ENCODE results near the gene LDLRAD4.

LDLRAD4 gene

DNA sequence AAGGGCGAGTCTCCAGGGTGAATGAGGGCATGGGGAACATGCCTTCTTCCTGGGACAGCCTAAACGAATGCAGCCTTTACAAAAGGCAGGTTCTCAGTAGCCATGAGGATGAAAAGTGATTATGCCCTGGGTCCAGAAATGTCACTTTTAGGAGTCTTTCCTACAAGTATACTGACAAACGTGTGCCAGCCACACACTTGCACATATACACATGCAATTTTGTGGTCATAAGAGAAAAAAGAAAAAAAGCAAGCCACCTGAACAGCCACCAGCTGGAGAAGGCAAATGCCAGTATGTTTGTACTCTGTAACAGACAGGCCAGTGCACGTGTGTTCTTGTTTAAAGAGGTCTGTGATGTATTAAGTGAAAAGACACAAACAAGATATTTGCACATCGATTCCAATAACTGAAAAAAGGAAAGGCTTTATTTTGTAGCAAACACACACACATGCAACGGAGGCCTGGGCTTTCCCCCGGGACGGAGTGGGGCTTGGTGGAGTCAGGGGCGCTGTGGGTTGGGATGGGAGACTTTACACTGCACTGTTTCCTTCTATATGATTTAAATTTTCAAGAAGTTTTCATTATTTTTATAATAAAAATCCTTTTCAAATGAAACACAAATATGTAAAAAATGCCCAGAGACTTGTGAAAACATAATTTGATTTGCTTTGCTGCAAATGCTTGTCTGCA, 399.4 kb downstream of the LDLRAD4 start:
- DNase-seq (ENCODE audit: low read depth) = no peak

DNA sequence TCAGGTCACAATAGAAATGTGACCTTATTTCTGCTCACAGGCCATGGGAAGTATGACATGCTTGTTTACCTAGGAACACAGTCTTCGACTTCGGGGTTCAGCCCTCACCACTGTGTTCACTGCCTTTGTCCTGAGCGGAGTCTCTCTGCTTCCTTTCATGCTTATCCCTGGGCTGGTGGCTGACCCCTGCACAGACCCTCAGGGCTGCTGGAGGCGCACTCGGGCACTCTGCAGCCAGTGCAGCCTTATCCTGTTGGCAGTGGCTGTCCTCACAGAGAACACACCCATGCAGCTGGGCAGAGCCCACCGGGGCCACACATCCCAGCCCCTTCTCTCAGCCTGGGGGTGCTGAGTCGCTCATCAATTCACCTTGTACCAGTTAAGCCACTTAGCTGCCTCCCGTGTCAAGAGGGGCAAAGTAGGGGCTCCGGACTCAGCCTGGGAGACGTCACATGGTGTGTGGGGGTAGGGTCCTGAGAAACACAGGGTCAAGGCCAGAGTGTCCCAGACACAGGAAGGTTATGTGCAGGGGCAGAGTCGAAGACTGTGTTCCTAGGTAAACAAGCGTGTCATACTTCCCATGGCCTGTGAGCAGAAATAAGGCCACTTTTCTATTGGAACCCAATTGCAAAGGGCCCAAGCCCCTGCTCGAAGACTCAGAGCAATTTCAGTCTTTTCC, 400.3 kb downstream of the LDLRAD4 start:
- DNase-seq (ENCODE audit: low read depth) = no peak

DNA sequence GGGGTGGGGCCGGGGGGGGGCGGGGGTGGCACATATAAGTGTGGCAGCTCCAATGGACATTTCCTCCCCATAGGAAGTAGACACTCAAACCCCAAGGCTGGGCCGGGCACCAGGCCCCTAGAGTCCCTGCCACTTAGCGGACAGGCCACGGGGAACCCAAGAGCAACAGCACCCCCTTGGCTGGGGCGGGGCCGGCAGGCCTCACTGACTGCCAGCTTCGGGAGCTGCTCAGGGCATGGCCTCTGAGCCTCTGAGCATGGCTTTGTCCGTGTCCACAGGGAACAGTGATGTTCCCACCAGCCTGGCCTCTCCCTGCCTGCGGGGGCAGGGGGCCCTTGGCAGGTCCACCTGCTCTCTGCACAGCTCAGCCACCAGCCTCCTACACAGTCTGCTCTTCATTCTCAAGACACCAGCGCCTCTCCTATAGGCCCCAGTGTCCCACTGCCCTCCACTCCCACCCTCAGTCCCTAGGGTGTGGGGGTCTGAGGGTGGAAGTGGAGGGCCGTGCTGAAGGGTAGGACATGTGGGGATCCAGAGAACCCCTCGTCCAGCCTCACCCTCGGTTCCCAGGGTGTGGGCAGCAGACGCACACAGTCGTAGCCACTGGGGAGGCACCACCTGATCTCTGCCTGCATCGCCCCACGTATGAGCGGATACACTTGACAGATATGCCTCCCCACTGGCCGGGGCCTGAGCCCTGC, 401.1 kb downstream of the LDLRAD4 start:
- DNase-seq (ENCODE audit: low read depth) = no peak

DNA sequence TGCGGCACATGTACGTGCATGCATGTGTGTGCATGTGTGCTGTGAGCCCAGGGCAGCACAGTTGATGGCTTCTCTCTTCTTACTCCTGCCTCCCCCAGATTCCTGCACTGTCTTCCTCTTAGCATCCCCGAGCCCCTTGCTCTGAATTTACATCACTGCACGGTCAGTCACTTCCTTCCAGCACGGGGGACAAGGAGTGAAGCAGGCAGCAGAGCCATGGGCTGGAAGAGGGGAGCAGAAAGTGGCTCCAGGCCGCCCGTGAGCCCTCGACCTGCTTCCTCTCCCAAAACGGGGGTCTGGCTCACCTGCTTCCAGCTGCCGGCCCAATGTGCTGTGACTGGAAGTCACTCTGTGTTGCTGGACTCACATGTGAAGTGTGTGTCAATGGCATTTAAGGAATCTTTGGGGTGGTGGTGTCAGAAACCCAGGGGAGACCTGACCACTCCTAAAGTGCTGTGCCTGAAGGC, 401.7 kb downstream of the LDLRAD4 start:
- DNase-seq (ENCODE audit: low read depth) = no peak

DNA sequence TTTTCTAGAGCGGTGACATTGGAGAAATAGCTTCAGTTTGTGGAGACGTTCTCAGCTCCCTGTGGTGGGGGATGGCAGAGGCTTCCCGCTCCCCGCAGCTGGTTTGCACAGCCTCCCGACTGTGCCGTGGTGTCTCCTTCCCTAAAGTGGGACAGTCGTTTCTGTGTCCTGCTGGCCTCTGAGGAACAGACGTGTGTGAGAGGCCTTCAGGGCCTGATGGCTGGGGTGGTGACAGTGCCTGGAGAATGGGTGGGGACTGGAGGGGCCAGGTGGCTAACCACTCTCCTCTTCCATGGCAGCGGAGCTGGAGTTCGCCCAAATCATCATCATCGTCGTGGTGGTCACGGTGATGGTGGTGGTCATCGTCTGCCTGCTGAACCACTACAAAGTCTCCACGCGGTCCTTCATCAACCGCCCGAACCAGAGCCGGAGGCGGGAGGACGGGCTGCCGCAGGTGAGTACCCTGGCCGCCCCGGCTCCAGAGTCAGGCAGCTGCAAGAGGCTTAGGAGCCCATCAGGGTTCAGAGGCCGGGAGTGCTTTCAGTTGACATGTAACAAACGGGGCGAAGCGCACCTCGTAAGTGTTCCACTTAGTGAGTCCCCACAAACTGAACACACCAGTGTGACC, 402.4 kb downstream of the LDLRAD4 start:
- DNase-seq (ENCODE audit: low read depth) = no peak

DNA sequence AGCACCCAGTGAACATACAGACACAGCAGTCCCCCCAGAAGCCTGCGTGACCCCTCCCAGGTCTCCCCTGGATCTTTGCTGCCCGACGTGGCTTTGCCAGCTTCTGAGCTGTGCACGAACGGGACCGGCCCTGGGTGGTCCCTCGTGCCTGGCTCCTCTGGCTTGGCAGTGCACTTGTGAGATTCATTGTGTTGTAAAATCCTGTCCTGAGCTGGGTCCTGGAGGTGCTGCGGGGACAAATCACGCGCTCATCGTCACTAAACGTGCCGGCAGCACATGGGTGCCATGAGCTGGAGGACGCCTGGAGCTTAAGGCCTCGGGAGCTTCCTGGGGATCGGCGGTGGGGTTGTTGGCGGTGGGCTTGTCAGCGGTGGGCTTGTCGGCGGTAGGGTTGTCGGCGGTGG, 402.9 kb downstream of the LDLRAD4 start:
- DNase-seq (ENCODE audit: low read depth) = no peak

DNA sequence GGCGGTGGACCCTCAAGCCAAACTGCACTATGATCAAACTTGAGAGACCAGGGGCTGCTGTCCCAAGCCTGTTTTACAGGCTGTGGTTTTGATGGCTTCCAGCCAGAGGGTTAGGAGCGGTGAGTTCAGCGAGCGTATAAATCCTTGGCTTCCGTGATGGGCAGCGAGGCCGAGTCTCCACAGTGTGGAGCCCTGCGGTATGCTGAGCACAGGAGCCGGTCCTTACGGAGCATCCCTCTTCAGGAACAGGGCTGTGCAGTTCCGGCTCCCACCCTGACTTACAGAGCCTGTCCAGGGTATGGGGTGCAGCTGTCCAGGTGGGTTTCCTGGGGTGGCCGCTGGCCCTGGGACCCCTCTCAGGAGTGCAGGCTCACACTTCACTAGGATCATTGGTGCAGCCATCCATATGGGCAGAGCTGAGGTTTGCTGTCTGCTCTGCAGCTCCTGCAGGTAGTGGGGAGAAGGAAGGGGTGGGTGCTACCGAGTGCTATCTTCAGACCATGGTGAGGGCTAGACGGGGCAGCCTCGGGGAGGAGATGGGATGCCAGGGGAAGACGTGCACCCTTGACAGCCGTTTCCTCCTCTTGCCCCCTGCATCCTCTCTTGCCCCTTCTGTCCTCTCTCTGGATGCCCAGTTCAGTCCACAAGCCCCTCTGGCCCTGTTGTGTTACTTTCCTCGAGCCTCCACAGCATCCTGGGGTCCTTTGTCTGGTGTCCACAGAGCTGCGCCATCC, 403.5 kb downstream of the LDLRAD4 start:
- DNase-seq (ENCODE audit: low read depth) = no peak

DNA sequence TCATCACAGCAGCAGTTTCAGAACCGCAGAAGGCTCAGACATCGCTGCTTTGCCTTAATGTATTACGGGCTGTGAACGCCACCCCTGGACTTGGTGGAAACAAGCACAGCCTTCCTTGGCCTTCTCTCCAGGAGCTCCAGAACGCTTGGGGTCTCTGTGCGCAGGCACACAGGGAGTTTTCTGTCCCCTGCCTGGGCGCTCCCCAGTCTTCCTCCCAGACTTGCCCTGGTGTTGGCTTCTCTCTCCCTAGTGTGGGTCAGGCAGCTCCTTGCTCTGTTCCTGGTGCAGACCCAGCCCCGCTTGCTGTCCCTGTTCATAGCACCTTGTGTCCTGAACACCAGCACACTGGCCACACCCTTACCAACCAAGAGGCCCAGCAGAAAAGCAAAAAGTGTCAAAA, 404.2 kb downstream of the LDLRAD4 start:
- no peak for DNase-seq (ENCODE audit: low read depth)

DNA sequence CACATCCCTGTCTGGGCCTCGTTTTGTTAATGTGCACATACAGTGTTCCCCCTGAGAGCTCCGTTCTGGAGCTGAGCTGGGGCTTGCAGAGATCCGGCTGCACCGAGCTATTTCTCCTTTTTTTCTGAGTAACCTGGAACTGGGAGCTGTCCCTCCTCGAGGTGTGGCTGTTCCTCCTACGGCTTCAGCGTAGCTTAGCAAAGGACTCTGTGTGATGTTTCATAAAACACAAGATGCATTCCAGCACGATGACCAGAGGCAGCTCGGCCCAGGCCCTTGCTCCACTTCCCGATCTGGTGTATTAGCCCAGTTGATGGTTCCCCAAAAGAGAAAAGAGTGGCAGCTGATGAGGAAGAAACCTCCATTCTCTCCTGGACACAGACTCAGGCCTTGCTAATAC, 404.8 kb downstream of the LDLRAD4 start:
- DNase-seq (ENCODE audit: low read depth) = no peak

DNA sequence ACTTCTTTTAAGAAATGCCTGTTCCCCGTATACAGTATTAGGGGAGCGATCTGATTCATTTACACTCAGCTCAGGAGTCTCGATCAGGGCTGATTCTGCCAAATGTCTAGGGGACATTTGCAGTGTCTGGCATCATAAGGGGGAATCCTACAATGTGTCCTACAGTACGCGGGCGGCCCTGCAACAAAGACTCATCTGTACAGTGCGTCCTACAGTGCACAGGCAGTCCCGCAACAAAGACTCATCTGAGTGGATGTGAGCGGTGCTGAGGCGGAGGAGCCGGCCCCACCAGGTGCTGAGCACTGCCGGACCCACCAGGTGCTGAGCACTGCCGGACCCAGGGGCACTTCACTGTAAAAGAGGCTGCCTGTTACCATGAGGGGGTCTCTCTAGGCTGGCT, 405.3 kb downstream of the LDLRAD4 start:
- DNase-seq (ENCODE audit: low read depth) = no peak

DNA sequence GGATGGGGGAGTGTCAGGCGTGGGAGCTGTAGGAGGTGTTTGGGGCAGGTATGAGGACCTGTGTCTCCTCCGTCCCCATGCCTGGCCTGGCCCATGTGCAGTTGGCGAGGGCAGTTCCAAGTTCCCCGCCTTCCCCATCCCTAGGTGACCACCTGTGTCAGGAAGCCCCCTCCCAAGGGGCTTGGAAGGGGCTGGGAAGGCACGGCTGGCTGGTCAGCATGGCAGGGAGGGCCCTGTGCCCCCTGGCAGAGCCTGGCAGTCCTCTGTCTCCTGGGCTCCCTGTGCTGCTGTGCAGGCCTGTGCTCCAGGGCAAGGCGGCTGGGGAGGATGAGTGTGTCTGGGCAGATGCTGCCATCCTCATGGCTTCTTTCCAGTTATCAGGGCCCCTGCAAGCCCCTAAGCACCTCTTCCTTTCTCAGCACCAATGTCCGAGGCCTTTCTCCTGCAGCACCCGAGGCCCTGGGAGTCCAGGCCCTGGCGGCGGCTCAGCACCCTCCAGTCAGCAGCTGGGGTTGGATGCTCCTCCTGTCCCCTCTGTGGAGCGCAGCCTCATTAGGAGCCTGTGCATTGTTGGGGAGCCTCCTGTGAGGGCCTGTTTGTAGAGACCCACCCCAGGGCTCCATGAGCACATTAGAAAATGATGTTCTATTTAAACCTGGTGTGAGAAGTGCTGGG, 406.1 kb downstream of the LDLRAD4 start:
- no peak for DNase-seq (ENCODE audit: low read depth)

DNA sequence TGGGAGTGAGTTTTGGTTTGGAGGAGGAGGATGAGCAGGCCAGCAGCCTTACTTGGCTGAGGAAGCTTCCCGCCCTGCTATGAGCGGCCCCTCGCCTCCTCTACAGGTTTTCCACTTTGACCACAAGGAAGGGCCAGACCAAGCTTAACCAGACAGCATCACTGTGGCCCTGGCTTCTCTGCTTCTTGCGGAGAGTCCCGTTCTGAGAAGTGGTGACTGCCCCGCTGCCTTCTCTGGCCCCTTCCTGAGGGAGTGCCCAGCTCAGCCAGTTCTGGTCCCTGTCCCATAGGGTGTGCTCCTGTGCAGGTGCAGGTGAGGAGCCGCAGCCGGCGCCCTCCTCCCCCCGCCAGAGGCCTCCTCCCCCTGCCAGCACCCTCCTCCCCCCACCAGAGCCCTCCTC, 406.8 kb downstream of the LDLRAD4 start:
- DNase-seq (ENCODE audit: low read depth) = no peak

DNA sequence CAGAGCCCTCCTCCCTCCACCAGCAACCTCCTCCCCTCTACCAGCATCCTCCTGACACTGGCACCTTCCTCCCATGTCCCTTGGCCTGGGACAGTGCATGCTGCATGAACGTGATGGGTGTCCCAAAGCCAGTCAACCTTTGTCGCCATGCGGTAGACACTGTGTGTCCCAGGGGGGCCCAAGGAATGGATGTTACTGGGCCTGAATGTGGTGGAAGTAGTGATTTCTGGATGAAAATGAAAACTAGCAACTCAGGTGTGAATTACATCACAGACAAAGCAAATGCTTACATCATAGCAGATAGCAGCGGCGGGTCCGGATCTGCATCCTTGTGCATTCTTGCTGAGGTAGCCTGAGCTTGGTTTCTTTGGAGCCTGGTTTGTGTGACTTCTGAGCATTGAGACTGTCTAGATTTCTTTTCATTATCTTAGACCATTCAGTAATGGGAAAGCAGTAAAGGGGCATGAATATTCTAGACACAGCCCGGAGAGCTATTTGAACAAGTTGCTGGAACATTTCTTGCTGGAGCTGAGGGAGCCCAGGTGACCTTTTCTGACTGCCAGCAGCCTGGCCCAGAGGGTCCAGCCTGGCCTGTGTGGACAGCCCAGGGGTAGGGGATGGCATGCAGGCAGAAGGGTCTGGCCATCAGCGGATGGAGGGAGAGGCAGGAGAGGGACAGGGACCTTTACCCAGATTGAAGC, 407.4 kb downstream of the LDLRAD4 start:
- no peak for DNase-seq (ENCODE audit: low read depth)

DNA sequence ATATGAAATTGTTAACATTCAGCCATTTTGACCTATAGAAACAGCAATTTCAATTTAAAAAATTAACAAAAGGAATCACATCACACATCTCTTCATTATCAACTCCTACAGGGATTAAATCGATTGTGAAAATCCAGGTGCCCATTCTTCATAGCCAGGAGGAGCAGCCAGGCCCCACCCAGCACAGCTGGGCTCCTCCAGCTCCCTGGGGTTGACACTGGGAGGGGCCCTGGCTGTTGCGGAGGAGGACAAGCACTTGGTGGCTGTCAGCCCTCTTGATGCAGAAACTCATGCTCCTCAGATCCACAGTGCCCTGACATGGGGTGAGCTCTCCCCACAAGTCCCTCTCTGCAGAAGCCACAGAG, 408.0 kb downstream of the LDLRAD4 start:
- DNase-seq (ENCODE audit: low read depth) = no peak

DNA sequence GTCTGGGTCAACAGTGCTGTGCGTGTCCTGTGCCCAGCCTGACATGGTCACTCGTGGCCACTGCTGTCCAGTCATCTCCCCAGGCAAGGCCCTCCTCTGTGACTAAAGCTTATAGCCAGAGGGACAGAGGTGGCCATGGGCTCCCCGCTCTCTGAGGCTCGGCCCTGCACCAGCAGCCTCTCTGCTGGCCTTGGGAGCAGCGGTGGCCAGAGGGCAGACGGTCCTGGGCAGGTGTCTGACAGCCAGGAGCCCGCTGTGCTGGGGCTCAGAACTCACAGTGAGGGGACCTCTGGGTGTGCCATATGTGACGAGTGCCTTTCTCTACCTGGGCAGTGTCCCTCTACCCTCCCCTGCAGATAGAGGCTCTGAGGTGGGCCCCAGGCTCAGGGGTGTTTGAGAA, 409.1 kb downstream of the LDLRAD4 start:
- DNase-seq (ENCODE audit: low read depth) = no peak

DNA sequence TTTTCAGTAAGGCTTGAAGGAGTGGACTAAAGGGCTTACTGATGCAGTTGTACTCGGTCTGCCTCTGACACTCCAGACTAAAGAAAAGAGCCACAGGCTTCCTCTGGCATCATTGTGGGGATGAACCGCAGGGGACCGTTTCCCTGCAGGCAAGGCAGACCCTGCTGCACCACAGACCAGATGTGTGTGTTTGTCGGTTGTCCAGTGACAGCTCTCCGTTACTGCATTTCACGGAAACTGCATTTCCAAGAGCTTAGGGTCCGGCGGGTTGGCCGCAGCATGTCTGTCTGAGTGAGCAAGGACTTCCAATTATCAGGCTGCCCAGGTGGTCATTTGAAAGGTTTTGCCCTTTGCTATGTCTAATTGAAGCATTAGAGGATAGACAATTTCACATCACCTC, 409.7 kb downstream of the LDLRAD4 start:
- DNase-seq (ENCODE audit: low read depth) = no peak

DNA sequence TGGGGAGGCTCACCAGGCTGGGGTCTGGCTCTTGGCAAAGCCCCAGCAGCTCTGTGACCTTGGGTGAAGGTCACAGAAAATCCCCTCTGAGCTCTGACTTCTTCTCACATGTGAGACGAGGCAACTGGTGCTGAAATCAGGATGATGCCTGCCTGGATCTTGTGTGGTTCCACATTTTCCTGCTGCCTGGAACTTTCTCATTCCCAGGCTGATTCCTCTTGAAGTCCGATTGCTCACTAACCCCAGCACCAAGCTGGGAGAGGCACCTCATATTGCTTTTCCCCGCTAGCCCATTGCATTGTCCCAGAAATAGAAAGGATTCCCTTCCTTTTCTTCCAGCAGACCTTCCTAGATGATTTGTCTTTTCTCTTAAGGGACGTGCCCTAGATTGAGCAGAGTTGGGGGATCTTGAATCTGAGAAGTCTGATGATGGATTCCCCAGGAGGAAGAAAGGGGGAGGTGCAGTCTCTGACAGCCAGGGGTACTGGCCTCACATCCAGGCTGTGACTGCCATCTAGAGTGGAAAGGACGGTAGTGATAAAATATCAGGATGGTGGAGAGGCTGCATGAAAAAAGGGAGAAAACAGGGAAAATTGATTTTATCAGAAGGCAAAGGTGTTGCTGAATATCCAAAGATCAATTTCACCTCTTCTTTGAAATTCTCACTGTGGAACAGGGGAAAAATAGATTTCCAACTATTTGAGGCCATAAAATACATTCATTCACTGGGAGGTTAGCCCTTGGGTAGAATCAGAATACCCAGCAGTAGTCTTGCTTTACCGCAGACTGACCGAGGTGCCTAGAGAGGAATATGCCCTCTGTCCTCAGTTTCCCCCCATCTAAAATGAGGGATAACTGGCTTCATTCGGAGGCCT, 411.5 kb downstream of the LDLRAD4 start:
- DNase-seq (ENCODE audit: low read depth) = peak; percentile 11

DNA sequence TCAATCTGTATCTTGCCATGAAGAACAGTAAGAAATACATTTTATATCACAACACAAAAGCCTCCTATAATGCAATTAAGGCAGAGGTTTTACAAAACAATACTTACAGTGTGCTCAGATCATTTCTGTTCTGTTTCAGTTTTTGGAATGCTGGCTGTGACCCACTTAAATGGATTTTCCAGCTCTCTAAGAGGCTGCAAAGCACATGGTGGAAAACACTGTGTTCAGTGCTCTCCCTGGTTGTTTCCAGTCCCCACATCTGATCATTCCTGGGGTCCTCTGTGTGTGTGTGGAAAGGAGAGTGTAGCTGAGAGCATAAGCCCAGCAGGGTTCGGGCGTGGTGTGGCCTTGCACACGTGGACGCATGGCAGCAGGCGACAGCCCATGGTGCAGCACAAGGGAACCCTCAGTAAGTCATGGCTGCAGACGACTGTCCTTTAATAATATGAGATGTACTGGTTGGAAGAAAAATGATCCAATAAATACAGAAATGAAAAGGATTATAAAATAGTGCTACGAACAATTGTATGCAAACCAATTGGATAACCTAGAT, 412.2 kb downstream of the LDLRAD4 start:
- no peak for DNase-seq (ENCODE audit: low read depth)

DNA sequence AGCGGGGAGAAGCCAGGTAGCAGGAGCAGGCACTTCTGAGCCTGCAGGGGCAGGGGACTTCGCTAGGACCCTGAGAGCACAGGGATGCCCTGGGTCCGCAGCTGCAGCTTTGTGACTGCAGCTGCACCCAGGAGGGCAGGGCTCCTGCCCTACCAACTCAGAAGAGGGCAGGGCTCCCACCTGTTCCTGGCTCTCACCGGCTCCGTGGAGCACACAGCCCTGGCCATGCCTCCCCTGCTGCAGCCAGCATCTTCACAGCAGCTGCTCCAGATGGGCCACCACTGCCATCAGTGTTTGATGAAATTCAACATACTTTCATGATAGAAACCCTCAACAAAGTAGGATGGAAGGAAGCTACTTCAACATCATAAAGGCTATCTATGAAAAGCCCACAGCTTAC, 415.1 kb downstream of the LDLRAD4 start:
- no peak for DNase-seq (ENCODE audit: low read depth)

DNA sequence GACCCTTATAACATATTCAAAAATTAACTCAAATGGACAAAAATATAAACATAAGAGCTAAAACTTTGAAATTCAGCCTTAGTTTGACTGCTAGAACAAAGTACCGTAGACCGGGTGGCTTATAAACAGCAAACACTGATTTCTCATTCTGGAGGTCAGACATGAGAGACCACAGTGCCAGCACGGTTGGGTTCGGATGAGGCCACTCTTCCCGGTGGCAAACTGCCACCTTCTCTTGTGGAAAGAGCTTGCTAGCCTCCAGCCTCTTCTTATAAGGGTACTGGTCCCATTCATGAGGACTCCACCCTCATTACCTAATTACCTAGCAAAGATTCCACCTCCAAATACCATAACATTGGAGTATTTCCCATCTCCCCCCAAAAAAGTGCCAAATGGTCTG, 416.5 kb downstream of the LDLRAD4 start:
- DNase-seq (ENCODE audit: low read depth) = no peak
